T-cell (primary cell): ENCODE data around the gene RAB11FIP4. TPM values are rescaled to one million over a fixed set of nuclear protein-coding genes. Genes with fewer than 3 reads are reported as not detected.

Experiments used
- ATAC-seq, 4 experiments: fragments of 200-7000 bp in 3 of 4; fragments of 150-1000 bp in 1 of 4; cut with Tn5 transposase; replicated peaks in 1 of 4; 1 replicate in 3 of 4; 2 replicates in 1 of 4; pipeline ENCODE4 v1.10.0; 2021; ENCODE audit warnings: moderate library complexity in 3 of 4, mild to moderate bottlenecking in 2 of 4, moderate number of reproducible peaks in 1 of 4
- CTCF ChIA-PET, 2 donors: fragments of 300-600 bp; sonication (Branson Sonifier 250); formaldehyde crosslinking; loops; one replicate each; lab custom pipeline; 2022; ENCODE audit warnings: antibody characterized with exemption in 2 of 2; lab: Charles Lee
- POLR2A ChIA-PET, 2 donors: fragments of 300-600 bp; sonication (Branson Sonifier 250); formaldehyde crosslinking; loops; one replicate each; lab custom pipeline; 2022; ENCODE audit warnings: antibody characterized with exemption in 2 of 2; lab: Charles Lee
- DNase-seq, 35 experiments: peaks; one replicate each; pipeline versions ENCODE4 v3.0.0 to v3.0.0-alpha.2; 2013 to 2023
- H3K27ac ChIP-seq: one replicate; pipeline ENCODE4 v1.5.1; 2013; ENCODE audit warnings: low read length
- H3K27me3 ChIP-seq, 2 experiments: replicated peaks in 1 of 2; 1 replicate in 1 of 2; 2 replicates in 1 of 2; pipeline versions ENCODE4 v1.6.1 to v1.7.0; 2013; ENCODE audit warnings: low read length in 1 of 2, mixed read lengths in 1 of 2; ENCODE audit not compliant: control insufficient read depth in 2 of 2, insufficient read depth in 2 of 2; ENCODE audit errors: extremely low read depth in 1 of 2
- H3K36me3 ChIP-seq, 2 donors: 1 replicate in 1 of 2; 2 replicates in 1 of 2; pipeline versions ENCODE4 v1.6.1 to v1.7.0; 2013; ENCODE audit warnings: low read length in 1 of 2; ENCODE audit not compliant: control insufficient read depth in 2 of 2, insufficient read depth in 1 of 2; ENCODE audit errors: extremely low read depth in 1 of 2
- H3K4me1 ChIP-seq, 2 experiments: 1 replicate in 1 of 2; 2 replicates in 1 of 2; pipeline versions ENCODE4 v1.6.1 to v1.7.0; 2013; ENCODE audit warnings: low read length in 2 of 2, mixed read lengths in 1 of 2; ENCODE audit not compliant: insufficient read depth in 2 of 2, control insufficient read depth in 1 of 2; ENCODE audit errors: extremely low read depth in 1 of 2
- H3K4me3 ChIP-seq, 2 donors: 1 replicate in 1 of 2; 2 replicates in 1 of 2; pipeline versions ENCODE4 v1.5.1 to v1.7.0; 2013; ENCODE audit warnings: mild to moderate bottlenecking in 2 of 2, low read length in 1 of 2, moderate library complexity in 1 of 2; ENCODE audit not compliant: control insufficient read depth in 1 of 2; ENCODE audit errors: extremely low read depth in 1 of 2
- H3K9me3 ChIP-seq: 2 replicates; pipeline ENCODE4 v1.7.0; 2013
- H3K27ac Mint-ChIP-seq, 2 donors: one replicate each; pipeline ENCODE4 v1.8.0; 2020 to 2021; ENCODE audit warnings: mild to moderate bottlenecking in 2 of 2, mixed read lengths in 2 of 2
- H3K27me3 Mint-ChIP-seq, 2 donors: one replicate each; pipeline ENCODE4 v1.8.0; 2021 to 2022; ENCODE audit warnings: mixed read lengths in 2 of 2
- H3K36me3 Mint-ChIP-seq: one replicate; pipeline ENCODE4 v1.8.0; 2021; ENCODE audit warnings: mixed read lengths
- H3K4me1 Mint-ChIP-seq, 3 donors: one replicate each; pipeline ENCODE4 v1.8.0; 2020 to 2022; ENCODE audit warnings: mixed read lengths in 3 of 3, mild to moderate bottlenecking in 1 of 3
- H3K4me3 Mint-ChIP-seq, 3 donors: one replicate each; pipeline ENCODE4 v1.8.0; 2020 to 2022; ENCODE audit warnings: mild to moderate bottlenecking in 3 of 3, mixed read lengths in 3 of 3, moderate library complexity in 3 of 3
- H3K9me3 Mint-ChIP-seq, 3 donors: one replicate each; pipeline ENCODE4 v1.8.0; 2020 to 2022; ENCODE audit warnings: mixed read lengths in 3 of 3
- WGBS: methylation state at CpG from one replicate; pipeline ENCODE4 v1.1.5; 2013; ENCODE audit warnings: missing lambda C conversion rate; ENCODE audit not compliant: insufficient coverage; 5-methylcytosine and 5-hydroxymethylcytosine counted together
- total RNA-seq, 35 experiments: library from RNA in 6 of 35; stranded (reverse) in 6 of 35; fragments of 120-200 nt in 1 of 35; gene quantifications; one replicate each; pipeline versions ENCODE4 v1.2.1 to v1.2.4 and lab custom pipeline; 2013 to 2026

The RAB11FIP4 gene
- total RNA-seq, 5 donors from 2014 or later (not counting 1 experiment from before 2014, with no cell fraction given): 45.6 to 72.6 (median 50.1) TPM

- Histone ChIP-seq H3K4me3 (no peak overlapping the region), H3K27me3 (no peaks in the 10 kb centered on the region), H3K27ac (no peak overlapping the region), H3K4me1 (no peaks in the 10 kb centered on the region), H3K9me3 (no peaks in the 10 kb centered on the region), H3K36me3 (no peaks in the 10 kb centered on the region)
- no peaks in the 10 kb centered on the region for H3K27me3 Mint-ChIP-seq
- H3K4me1 Mint-ChIP-seq: no peaks in the 10 kb centered on the region
- ChIA-PET CTCF (interaction anchor here (0.5 to 0.6 kb wide), 3 partner anchors 214 to 1627 kb away, joined by 3 to 6 read pairs (median 4); no protein-coding TSS in a partner anchor), POLR2A (no interaction called here)
- ATAC-seq (no peak), DNase-seq (no peak)
- no peak overlapping the region for H3K27ac Mint-ChIP-seq
- no peak overlapping the region for H3K4me3 Mint-ChIP-seq
- WGBS: 78% methylated on average over 3 of the region's 5 CpGs
- no peaks in the 10 kb centered on the region for H3K9me3 Mint-ChIP-seq
- H3K36me3 Mint-ChIP-seq: no peaks in the 10 kb centered on the region
These were observed 57.1 kb downstream of the RAB11FIP4 start for GRCh38 chr17:31448467-31449077.

- 83% methylated on average over 7 of the region's 7 CpGs for WGBS
- POLR2A ChIA-PET: no interaction called here
- Histone ChIP-seq H3K4me1 (no peaks in the 10 kb centered on the region), H3K27ac (no peak overlapping the region), H3K27me3 (no peaks in the 10 kb centered on the region), H3K9me3 (no peaks in the 10 kb centered on the region), H3K4me3 (no peak overlapping the region), H3K36me3 (no peaks in the 10 kb centered on the region)
- CTCF ChIA-PET: interaction anchor here in 1 of 2 donors (0.6 kb wide), 1 partner anchor 214 kb away, joined by 4 read pairs; no protein-coding TSS in a partner anchor
- H3K27me3 Mint-ChIP-seq: no peaks in the 10 kb centered on the region
- no peak overlapping the region for H3K27ac Mint-ChIP-seq
- H3K36me3 Mint-ChIP-seq: no peaks in the 10 kb centered on the region
- no peak for ATAC-seq
- DNase-seq: no peak
- no peaks in the 10 kb centered on the region for H3K9me3 Mint-ChIP-seq
- H3K4me3 Mint-ChIP-seq: no peak overlapping the region
- H3K4me1 Mint-ChIP-seq: no peaks in the 10 kb centered on the region
These were observed 57.6 kb downstream of the RAB11FIP4 start for GRCh38 chr17:31449111-31449510.

- H3K27ac Mint-ChIP-seq: no peak overlapping the region
- no peak for DNase-seq
- no peaks in the 10 kb centered on the region for H3K36me3 ChIP-seq
- CTCF ChIA-PET: no interaction called here
- H3K4me1 Mint-ChIP-seq: no peaks in the 10 kb centered on the region
- ATAC-seq: no peak
- H3K4me1 ChIP-seq: no peaks in the 10 kb centered on the region
- no peak overlapping the region for H3K27ac ChIP-seq
- no peak overlapping the region for H3K4me3 Mint-ChIP-seq
- H3K36me3 Mint-ChIP-seq: no peaks in the 10 kb centered on the region
- H3K4me3 ChIP-seq: no peak overlapping the region
- WGBS: 70% methylated on average over 1 of the region's 3 CpGs
- POLR2A ChIA-PET: no interaction called here
- no peaks in the 10 kb centered on the region for H3K9me3 ChIP-seq
- H3K27me3 Mint-ChIP-seq: no peaks in the 10 kb centered on the region
- no peaks in the 10 kb centered on the region for H3K27me3 ChIP-seq
- no peaks in the 10 kb centered on the region for H3K9me3 Mint-ChIP-seq
These were observed 58.3 kb downstream of the RAB11FIP4 start for GRCh38 chr17:31449746-31450145.

GRCh38 chr17:31452101-31452500 is 60.6 kb downstream of the RAB11FIP4 start:
- H3K4me3 Mint-ChIP-seq: no peak overlapping the region
- no peaks in the 10 kb centered on the region for H3K36me3 ChIP-seq
- H3K4me3 ChIP-seq: no peak overlapping the region
- H3K9me3 Mint-ChIP-seq: no peaks in the 10 kb centered on the region
- H3K4me1 ChIP-seq: no peaks in the 10 kb centered on the region
- DNase-seq (no peak), ATAC-seq (no peak)
- peaks cover 0 to 3% of the 10 kb centered on the region in 2 experiments for H3K27me3 ChIP-seq
- H3K27me3 Mint-ChIP-seq: no peaks in the 10 kb centered on the region
- no peaks in the 10 kb centered on the region for H3K36me3 Mint-ChIP-seq
- ChIA-PET POLR2A (no interaction called here), CTCF (interaction anchor here in 1 of 2 donors (0.6 kb wide), 1 partner anchor 21 kb away, joined by 3 read pairs; no protein-coding TSS in a partner anchor)
- H3K27ac ChIP-seq: no peak overlapping the region
- H3K4me1 Mint-ChIP-seq: no peaks in the 10 kb centered on the region
- no peak overlapping the region for H3K27ac Mint-ChIP-seq
- no peaks in the 10 kb centered on the region for H3K9me3 ChIP-seq
- WGBS: 90% methylated on average over 3 of the region's 4 CpGs

GRCh38 chr17:31452561-31453110 is 61.2 kb downstream of the RAB11FIP4 start:
- POLR2A ChIA-PET: no interaction called here
- H3K36me3 Mint-ChIP-seq: no peaks in the 10 kb centered on the region
- ATAC-seq (no peak), DNase-seq (no peak)
- no peaks in the 10 kb centered on the region for H3K9me3 Mint-ChIP-seq
- Histone ChIP-seq H3K9me3 (no peaks in the 10 kb centered on the region), H3K4me1 (no peaks in the 10 kb centered on the region), H3K27me3 (peaks cover 0 to 3% of the 10 kb centered on the region in 2 experiments), H3K27ac (no peak overlapping the region), H3K4me3 (no peak overlapping the region), H3K36me3 (no peaks in the 10 kb centered on the region)
- H3K4me3 Mint-ChIP-seq: no peak overlapping the region
- CTCF ChIA-PET: no interaction called here
- no peaks in the 10 kb centered on the region for H3K4me1 Mint-ChIP-seq
- no peaks in the 10 kb centered on the region for H3K27me3 Mint-ChIP-seq
- 92% methylated on average over 5 of the region's 10 CpGs for WGBS
- H3K27ac Mint-ChIP-seq: no peak overlapping the region

GRCh38 chr17:31453896-31454295 is 62.4 kb downstream of the RAB11FIP4 start:
- peaks cover 0 to 3% of the 10 kb centered on the region in 2 experiments for H3K27me3 ChIP-seq
- DNase-seq (no peak), ATAC-seq (no peak)
- no CpG with 5 or more reads among the region's 2 CpGs for WGBS
- Mint-ChIP-seq H3K27ac (no peak overlapping the region), H3K4me3 (no peak overlapping the region), H3K4me1 (no peaks in the 10 kb centered on the region), H3K9me3 (no peaks in the 10 kb centered on the region), H3K36me3 (no peaks in the 10 kb centered on the region), H3K27me3 (no peaks in the 10 kb centered on the region)
- no peaks in the 10 kb centered on the region for H3K9me3 ChIP-seq
- ChIA-PET POLR2A (no interaction called here), CTCF (interaction anchor here in 1 of 2 donors (0.7 to 0.8 kb wide), 2 partner anchors 114 to 692 kb away, joined by 3 to 5 read pairs; no protein-coding TSS in a partner anchor)
- H3K4me3 ChIP-seq: no peak overlapping the region
- no peak overlapping the region for H3K27ac ChIP-seq
- no peaks in the 10 kb centered on the region for H3K36me3 ChIP-seq
- H3K4me1 ChIP-seq: no peaks in the 10 kb centered on the region
